DOHH2 (cell line): ENCODE measurements around the gene PIGO.

Experiments
- H3F3A ChIP-seq: fragments of 200-600 bp; sonication (generic), shearing (Covaris generic); 2 replicates; pipeline ENCODE4 v1.6.0; 2016; ENCODE audit warnings: antibody characterized with exemption, mild to moderate bottlenecking; ENCODE audit not compliant: control insufficient read depth, insufficient read depth
- H3K27ac ChIP-seq: fragments of 200-600 bp; sonication (generic); 2 replicates; pipeline ENCODE4 v1.5.1; 2014; ENCODE audit warnings: low read depth, mild to moderate bottlenecking, low read length, moderate library complexity
- H3K27me3 ChIP-seq: fragments of 200-600 bp; sonication (generic); 2 replicates; pipeline ENCODE4 v1.6.1; 2014; ENCODE audit warnings: mild to moderate bottlenecking, low read length, mixed read lengths; ENCODE audit not compliant: control insufficient read depth
- H3K36me3 ChIP-seq: fragments of 200-600 bp; sonication (generic); 2 replicates; pipeline ENCODE4 v1.6.1; 2014; ENCODE audit warnings: mild to moderate bottlenecking, low read length, moderate library complexity, mixed read lengths; ENCODE audit not compliant: control insufficient read depth
- H3K4me1 ChIP-seq: fragments of 200-600 bp; sonication (generic); 2 replicates; pipeline ENCODE4 v1.6.1; 2014; ENCODE audit warnings: mild to moderate bottlenecking, low read length, mixed read lengths; ENCODE audit not compliant: control insufficient read depth
- H3K4me2 ChIP-seq: fragments of 200-600 bp; sonication (generic); 2 replicates; pipeline ENCODE4 v1.6.0; 2014; ENCODE audit warnings: mild to moderate bottlenecking, low read length, moderate library complexity
- H3K4me3 ChIP-seq: fragments of 200-600 bp; sonication (generic); 2 replicates; pipeline ENCODE4 v1.5.1; 2014; ENCODE audit warnings: mild to moderate bottlenecking, low read length, mixed read lengths
- H3K79me2 ChIP-seq: fragments of 200-600 bp; sonication (generic); 2 replicates; pipeline ENCODE4 v1.6.1; 2014; ENCODE audit warnings: mild to moderate bottlenecking, low read length, mixed read lengths; ENCODE audit not compliant: control insufficient read depth
- H3K9me2 ChIP-seq: fragments of 200-600 bp; sonication (generic); replicated peaks from 2 replicates; pipeline ENCODE4 v1.6.1; 2014; ENCODE audit warnings: mild to moderate bottlenecking, low read length, mixed read lengths; ENCODE audit not compliant: control insufficient read depth
- H3K9me3 ChIP-seq: fragments of 200-600 bp; sonication (generic); 2 replicates; pipeline ENCODE4 v1.6.1; 2014; ENCODE audit warnings: antibody characterized with exemption, low read length, mixed read lengths; ENCODE audit not compliant: control insufficient read depth, insufficient read depth
- H4K20me1 ChIP-seq: fragments of 200-600 bp; sonication (generic); 2 replicates; pipeline ENCODE4 v1.6.0; 2014; ENCODE audit warnings: low read depth, mild to moderate bottlenecking, antibody characterized with exemption, low read length, moderate library complexity; ENCODE audit not compliant: control insufficient read depth, insufficient read depth
- EZH2phosphoT487 ChIP-seq: fragments of 200-600 bp; sonication (generic); IDR thresholded peaks from 2 replicates; pipeline ENCODE4 v1.6.1; 2017; ENCODE audit warnings: borderline replicate concordance, mild to moderate bottlenecking, antibody characterized with exemption, low read length, moderate library complexity, mixed read lengths
- TF ChIP-seq, protein P1 (sequence below): fragments of 200-600 bp; sonication (generic); IDR thresholded peaks from one replicate; pipeline ENCODE4 v1.5.1; 2014; ENCODE audit warnings: antibody characterized with exemption, mild to moderate bottlenecking, low read depth, low read length; ENCODE audit not compliant: poor library complexity, severe bottlenecking

Gene PIGO

DNA sequence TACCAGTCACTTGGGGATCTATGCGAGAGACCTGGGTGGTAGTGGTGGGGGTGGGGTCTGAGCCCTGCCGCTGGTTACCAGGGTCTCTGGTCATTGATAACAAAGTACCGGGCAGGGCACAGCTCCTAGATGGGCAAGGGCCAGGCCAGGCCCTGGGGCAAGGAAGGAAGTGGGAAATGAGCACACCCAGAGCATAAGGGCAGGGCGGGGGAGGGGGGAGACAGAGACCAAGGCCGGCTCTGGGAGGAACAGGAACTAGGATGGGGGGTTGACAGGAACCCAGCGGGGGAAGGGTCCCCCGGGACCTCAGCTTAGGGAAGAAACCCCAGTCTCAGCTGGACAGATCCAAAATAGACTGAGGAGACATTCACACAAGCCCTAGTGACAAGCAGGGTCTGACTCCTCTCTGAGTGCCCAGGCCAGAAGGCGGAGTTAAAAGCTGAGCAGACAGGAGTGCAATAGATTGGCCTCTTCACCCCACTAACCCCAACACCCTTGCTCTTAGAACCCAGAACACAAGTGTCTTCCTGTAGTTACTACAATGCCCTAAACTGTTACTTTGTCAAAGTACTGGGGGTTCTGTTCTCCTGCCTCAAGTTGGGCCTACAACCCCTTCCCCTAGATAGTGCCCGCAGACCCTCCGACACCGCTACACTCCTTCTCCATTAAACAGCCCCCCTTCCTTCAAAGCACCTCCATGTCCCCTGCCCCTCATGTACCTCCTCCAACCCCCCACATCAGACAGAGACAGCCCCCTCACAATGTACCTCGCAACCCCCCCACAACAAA, 18.6 kb upstream of the PIGO start:
- H3K27ac ChIP-seq: peak overlapping the region; percentile 85
- H3K9me2 ChIP-seq: no peaks in the 10 kb centered on the region
- peak overlapping the region; percentile 94 for H3K4me3 ChIP-seq
- H3K27me3 ChIP-seq: 0 out of 2 replicates have a peak, but pooled peaks cover 3% of the 10 kb centered on the region
- H3K36me3 ChIP-seq: no peaks in the 10 kb centered on the region
- H3K9me3 ChIP-seq: no peaks in the 10 kb centered on the region
- no peaks in the 10 kb centered on the region for H4K20me1 ChIP-seq
- no peaks in the 10 kb centered on the region for H3K79me2 ChIP-seq
- H3F3A ChIP-seq: peaks cover 19% of the 10 kb centered on the region
- peak overlapping the region; percentile 97 for H3K4me2 ChIP-seq
- H3K4me1 ChIP-seq: peaks cover 45% of the 10 kb centered on the region
- no peak for TF ChIP-seq EZH2phosphoT487
- TF ChIP-seq, protein P1, sequence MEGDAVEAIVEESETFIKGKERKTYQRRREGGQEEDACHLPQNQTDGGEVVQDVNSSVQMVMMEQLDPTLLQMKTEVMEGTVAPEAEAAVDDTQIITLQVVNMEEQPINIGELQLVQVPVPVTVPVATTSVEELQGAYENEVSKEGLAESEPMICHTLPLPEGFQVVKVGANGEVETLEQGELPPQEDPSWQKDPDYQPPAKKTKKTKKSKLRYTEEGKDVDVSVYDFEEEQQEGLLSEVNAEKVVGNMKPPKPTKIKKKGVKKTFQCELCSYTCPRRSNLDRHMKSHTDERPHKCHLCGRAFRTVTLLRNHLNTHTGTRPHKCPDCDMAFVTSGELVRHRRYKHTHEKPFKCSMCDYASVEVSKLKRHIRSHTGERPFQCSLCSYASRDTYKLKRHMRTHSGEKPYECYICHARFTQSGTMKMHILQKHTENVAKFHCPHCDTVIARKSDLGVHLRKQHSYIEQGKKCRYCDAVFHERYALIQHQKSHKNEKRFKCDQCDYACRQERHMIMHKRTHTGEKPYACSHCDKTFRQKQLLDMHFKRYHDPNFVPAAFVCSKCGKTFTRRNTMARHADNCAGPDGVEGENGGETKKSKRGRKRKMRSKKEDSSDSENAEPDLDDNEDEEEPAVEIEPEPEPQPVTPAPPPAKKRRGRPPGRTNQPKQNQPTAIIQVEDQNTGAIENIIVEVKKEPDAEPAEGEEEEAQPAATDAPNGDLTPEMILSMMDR: no peak

DNA sequence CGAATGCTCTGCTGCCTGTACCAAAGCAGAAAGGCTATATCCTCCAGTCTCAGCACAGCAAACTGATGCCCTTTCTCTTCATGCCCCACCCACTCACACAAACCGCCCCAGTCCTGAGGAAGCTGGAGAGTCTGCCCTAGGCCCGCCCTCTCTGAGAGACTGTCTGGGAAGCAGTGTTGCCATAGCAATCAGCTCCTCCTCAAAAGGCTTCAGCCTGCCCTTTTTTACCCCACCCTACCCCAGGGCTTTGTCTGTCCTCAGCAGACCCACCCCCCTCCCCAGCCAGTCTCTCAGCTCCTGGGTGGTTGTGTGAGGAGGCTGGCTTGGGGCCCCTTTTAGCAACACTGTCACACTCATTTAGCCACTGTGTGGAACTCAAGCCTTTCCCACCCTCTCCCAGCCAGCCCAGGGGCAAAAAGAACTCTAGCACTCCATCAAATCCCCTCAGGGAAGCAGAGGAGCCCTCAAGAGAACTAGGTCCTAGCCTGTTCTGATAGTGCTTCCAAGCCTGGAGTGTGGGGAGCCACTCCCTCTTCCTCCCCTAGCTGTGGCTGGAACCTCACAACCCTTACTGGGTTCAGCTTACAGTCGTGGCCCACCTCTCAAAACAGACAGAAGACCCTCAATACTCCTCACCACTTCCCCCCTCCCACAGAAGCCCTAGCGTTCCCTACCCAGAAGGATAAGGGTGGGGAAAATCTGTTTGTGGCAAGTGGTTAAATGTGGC, 17.9 kb upstream of the PIGO start:
- Histone ChIP-seq H4K20me1 (no peaks in the 10 kb centered on the region), H3K4me3 (peak overlapping the region; percentile 94), H3K4me2 (peak overlapping the region; percentile 97), H3K9me3 (no peaks in the 10 kb centered on the region), H3K36me3 (no peaks in the 10 kb centered on the region), H3F3A (peaks cover 19% of the 10 kb centered on the region), H3K4me1 (peaks cover 45% of the 10 kb centered on the region), H3K27ac (peak overlapping the region; percentile 85), H3K9me2 (no peaks in the 10 kb centered on the region), H3K27me3 (0 out of 2 replicates have a peak, but pooled peaks cover 3% of the 10 kb centered on the region), H3K79me2 (no peaks in the 10 kb centered on the region)
- TF ChIP-seq EZH2phosphoT487: no peak
- TF ChIP-seq, protein P1: no peak

DNA sequence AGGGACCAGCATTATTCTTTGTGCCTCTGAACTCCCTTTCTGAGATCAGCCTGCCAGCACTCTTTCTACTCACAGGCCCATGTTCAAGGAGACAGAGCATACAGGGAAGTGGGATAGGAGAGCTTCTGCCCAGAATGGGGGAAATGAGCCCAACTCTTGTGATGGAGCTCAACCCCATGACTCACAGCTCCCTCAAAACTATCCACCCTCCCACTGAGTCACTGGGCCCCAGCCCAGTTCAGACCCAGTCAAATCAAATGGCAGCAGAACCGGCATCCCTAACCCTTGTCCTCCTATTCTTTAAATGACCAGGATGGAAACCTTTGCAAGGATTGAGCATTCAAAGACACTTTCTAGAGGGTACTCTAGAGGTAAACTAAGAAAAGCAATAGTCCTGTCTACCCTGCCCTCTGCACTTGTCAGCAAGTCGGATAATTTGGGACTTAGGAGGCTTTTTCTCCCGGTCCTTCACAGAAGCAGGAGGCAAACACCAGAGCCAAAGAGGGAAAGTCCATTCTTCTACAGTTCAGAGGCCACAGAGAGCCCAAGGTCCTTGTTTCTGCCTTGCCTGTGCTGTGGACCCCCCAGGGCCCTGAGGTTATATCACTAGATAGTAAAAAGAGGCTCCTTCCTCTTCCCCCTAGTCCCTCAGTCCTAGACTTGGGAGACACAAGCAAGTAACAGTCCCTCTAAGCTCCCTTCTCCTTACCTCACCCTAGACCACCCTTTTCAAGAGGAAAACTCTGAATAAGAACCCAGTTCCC, 16.0 kb upstream of the PIGO start:
- Histone ChIP-seq H3K9me3 (no peaks in the 10 kb centered on the region), H3K27ac (no peak overlapping the region), H3K4me3 (peak overlapping the region; percentile 81; the same call in 1 of the 2 replicates), H3K27me3 (0 out of 2 replicates have a peak, but pooled peaks cover 3% of the 10 kb centered on the region), H3F3A (peaks cover 19% of the 10 kb centered on the region), H3K4me2 (peak overlapping the region; percentile 97), H3K9me2 (no peaks in the 10 kb centered on the region), H3K36me3 (no peaks in the 10 kb centered on the region), H3K79me2 (no peaks in the 10 kb centered on the region), H4K20me1 (no peaks in the 10 kb centered on the region), H3K4me1 (peaks cover 45% of the 10 kb centered on the region)
- TF ChIP-seq EZH2phosphoT487: no peak
- TF ChIP-seq, protein P1: no peak
